Spinal cord (tissue), 10 donors: ENCODE measurements around the gene CREB5. TPM values are rescaled to one million over a fixed set of nuclear protein-coding genes. Genes with fewer than 3 reads are reported as not detected.
"Not testable (repeated sequence)": the region's sequence is repeated elsewhere in the genome, so short reads cannot be mapped to it uniquely, and the experiment has no call there.

ENCODE experiments used
- DNase-seq, 6 donors: peaks; one replicate each; pipeline versions ENCODE4 v3.0.0 to v3.0.0-alpha.2; 2013 to 2015; ENCODE audit warnings: low spot score in 6 of 6, low read depth in 4 of 6
- H3K27ac ChIP-seq: one replicate; pipeline ENCODE4 v1.5.1; 2013; ENCODE audit warnings: low read depth, low read length, control low read depth
- H3K27me3 ChIP-seq: one replicate; pipeline ENCODE4 v1.6.1; 2013; ENCODE audit warnings: low read length; ENCODE audit not compliant: control insufficient read depth, insufficient read depth
- H3K36me3 ChIP-seq: one replicate; pipeline ENCODE4 v1.6.1; 2013; ENCODE audit warnings: low read length; ENCODE audit not compliant: control insufficient read depth, insufficient read depth
- H3K4me1 ChIP-seq: one replicate; pipeline ENCODE4 v1.6.1; 2013; ENCODE audit warnings: low read length; ENCODE audit not compliant: control insufficient read depth, insufficient read depth
- H3K4me3 ChIP-seq: one replicate; pipeline ENCODE4 v1.5.1; 2013; ENCODE audit warnings: low read depth, low read length, control low read depth
- H3K9me3 ChIP-seq: one replicate; pipeline ENCODE4 v1.6.1; 2013; ENCODE audit warnings: low read length; ENCODE audit not compliant: control insufficient read depth, insufficient read depth
- WGBS: methylation state at CpG from one replicate; pipeline ENCODE4 v1.1.5; 2013; ENCODE audit warnings: missing lambda C conversion rate; ENCODE audit not compliant: insufficient coverage; 5-methylcytosine and 5-hydroxymethylcytosine counted together
- polyA plus RNA-seq, 2 donors: library from polyadenylated mRNA; unstranded; fragments of 120-200 nt; gene quantifications; one replicate each; pipeline ENCODE4 v1.2.1, GENCODE V29; 2013; ENCODE audit not compliant: insufficient read length in 2 of 2
- total RNA-seq, 2 donors: library from RNA; depleted of rRNA in 1 of 2; stranded (reverse); fragments of 120-200 nt in 1 of 2; fragments of >200 nt in 1 of 2; gene quantifications; one replicate each; pipeline versions ENCODE4 v1.2.3 to v1.2.4, GENCODE V29; 2013 to 2014
- donor health status: healthy.

The CREB5 gene
- total and polyA plus RNA-seq, 4 donors, result 15.3 to 34.3 (median 17.0) TPM

DNA sequence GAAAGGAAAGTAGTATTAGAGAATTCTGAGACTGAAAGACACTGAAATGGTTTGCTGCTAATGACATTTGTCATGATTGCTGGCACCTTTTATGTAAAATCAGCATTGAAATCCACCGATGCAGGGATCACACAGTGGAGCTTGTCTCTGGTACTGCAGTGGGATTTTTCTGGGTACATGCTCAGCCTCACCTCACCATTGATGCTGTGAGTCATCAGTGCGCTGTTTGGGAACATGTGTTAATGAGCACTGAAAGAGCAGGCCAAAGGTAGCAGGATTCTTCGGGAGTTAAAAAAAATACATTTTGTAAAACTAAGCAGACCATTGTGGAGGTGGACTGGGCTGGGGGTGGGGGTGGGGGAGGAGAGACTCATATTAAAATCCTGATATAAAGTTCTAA lies 174.9 kb downstream of the CREB5 start:
- H3K4me3 ChIP-seq, result no peak overlapping the region
- H3K36me3 ChIP-seq, result no peaks in the 10 kb centered on the region
- no peak overlapping the region for H3K27ac ChIP-seq
- H3K27me3 ChIP-seq, result no peaks in the 10 kb centered on the region
- DNase-seq, result no peak
- 64% methylated on average over 2 of the region's 3 CpGs for WGBS
- no peaks in the 10 kb centered on the region for H3K9me3 ChIP-seq
- H3K4me1 ChIP-seq, result no peaks in the 10 kb centered on the region

DNA sequence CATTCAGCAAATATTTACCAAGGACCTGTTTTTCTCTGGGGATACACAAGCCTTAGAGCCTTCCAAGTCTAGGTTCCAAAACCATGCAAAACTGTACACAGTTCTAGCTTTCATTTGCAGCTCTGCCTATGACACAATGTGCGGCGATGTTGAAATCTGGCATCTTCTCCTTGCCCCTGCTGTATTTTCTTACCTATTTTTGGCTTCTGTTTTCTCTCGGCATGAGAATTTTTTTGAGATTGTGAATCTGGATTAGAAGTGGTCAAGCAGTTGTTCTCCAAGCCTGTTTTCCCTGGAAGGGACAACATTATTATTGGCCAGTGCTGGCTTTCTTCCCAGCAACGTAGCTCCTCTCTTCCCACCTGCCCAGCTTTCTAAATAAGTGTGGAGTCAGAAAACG lies 176.3 kb downstream of the CREB5 start:
- Histone ChIP-seq H3K27ac (no peak overlapping the region), H3K36me3 (no peaks in the 10 kb centered on the region), H3K4me3 (no peak overlapping the region), H3K27me3 (no peaks in the 10 kb centered on the region), H3K9me3 (no peaks in the 10 kb centered on the region), H3K4me1 (no peaks in the 10 kb centered on the region)
- WGBS, result 90% methylated on average over 2 of the region's 5 CpGs
- no peak for DNase-seq

DNA sequence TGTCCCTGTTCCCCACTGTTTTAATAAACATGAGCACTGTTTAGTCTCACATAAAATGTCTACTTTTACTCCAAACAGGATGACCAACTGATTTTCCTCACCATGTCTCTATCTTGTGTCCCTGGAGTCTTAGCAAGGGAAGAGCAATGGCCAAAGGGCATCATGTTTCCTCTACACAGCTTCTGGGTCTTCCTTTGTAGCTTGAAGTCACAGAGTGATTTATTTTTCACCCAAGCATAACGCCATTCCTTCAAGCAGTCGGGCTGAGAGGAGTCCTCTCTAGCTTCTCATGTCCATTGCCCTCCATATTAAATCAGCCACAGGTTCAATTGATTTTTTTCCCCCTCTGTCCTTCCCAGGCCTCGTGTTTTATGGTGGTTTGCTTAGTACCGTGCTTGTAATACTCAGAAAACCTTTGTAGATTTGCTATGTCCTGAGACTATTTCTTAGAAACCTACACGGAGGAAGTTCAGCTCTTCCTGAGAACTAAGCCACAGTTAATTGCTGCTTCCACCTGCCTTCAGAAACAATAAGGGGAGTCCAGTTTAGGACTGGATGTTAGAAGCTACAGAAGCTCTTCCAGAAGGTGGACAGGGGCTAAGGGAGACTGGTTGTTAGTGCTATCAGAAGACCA lies 178.8 kb downstream of the CREB5 start:
- Histone ChIP-seq H3K4me3 (no peak overlapping the region), H3K27me3 (no peaks in the 10 kb centered on the region), H3K27ac (no peak overlapping the region), H3K36me3 (no peaks in the 10 kb centered on the region), H3K4me1 (no peaks in the 10 kb centered on the region), H3K9me3 (no peaks in the 10 kb centered on the region)
- WGBS, result 40% methylated on average over 1 of the region's 5 CpGs
- no peak for DNase-seq

DNA sequence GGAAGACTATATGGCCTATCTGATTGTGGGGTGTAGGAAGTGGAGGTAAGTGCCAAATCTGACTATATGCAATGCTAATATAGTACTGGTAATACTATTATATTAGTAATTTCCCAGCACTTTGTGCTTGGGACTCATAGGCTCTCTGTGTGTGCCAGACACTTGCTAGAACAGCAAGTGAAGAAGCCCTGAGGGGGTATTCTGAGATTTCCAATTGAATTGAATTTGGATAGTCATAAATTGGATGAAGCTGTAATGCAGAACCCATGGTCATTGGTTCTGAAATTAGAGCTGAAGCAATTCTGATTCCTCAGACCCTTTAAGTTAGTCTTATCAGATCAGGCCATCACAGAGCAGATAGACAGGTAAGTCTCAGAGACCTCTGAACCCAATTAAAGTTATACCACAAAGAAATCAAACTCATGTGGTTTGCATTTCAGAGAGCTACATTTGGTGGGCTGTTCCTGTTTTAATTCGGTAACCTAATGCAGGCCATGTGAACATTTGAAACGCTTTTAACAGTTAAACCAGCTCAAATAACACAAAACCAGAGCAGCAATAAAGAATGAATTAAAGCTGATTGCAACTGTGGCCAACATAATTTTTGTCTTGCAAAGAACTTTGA lies 179.5 kb downstream of the CREB5 start:
- no peak overlapping the region for H3K4me3 ChIP-seq
- no peak for DNase-seq
- WGBS, result no CpG with 5 or more reads among the region's 2 CpGs
- no peaks in the 10 kb centered on the region for H3K36me3 ChIP-seq
- no peaks in the 10 kb centered on the region for H3K27me3 ChIP-seq
- H3K9me3 ChIP-seq, result no peaks in the 10 kb centered on the region
- no peak overlapping the region for H3K27ac ChIP-seq
- no peaks in the 10 kb centered on the region for H3K4me1 ChIP-seq

DNA sequence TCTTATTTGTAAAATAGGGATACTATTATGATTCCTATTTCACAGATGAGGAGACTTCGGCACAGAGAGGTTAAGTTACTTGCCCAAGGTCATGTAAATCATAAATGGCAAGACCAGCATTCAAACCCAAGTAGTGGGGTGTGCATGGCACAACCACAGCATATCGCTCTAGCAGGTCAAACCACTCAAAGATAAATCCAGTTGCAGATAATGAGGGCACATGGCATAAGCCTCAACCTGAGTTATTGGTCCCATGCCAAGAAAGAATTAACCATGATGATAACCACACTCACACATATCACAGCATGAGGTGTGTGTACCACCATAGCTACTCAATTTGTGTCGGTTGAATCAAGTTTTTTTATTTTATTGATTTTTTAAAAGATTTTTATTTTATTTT lies 180.5 kb downstream of the CREB5 start:
- Histone ChIP-seq H3K9me3 (no peaks in the 10 kb centered on the region), H3K4me1 (no peaks in the 10 kb centered on the region), H3K27ac (no peak overlapping the region), H3K36me3 (no peaks in the 10 kb centered on the region), H3K4me3 (no peak overlapping the region), H3K27me3 (no peaks in the 10 kb centered on the region)
- DNase-seq, result no peak
- WGBS, result 80% methylated on average over 1 of the region's 3 CpGs

DNA sequence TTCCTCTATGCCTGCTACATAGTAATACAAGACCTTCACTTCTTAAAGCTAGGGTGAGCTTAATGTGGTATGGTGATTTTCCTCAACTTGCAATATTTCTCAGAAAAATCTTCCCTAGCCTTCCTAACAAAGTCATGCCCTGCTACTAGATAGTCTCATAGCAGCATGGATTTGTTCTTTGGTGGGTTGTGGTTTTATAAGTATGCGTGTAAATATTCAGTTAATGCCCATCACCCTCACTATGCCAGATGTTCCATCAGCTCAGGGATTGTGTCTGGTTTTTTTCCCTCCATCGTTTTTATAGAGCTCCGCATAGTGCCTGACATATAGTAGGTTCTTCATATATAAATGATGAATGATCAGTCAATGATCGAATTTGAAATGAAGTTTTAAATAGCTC lies 182.8 kb downstream of the CREB5 start:
- no peak for DNase-seq
- Histone ChIP-seq H3K4me3 (no peak overlapping the region), H3K36me3 (no peaks in the 10 kb centered on the region), H3K27me3 (no peaks in the 10 kb centered on the region), H3K27ac (no peak overlapping the region), H3K4me1 (no peaks in the 10 kb centered on the region), H3K9me3 (no peaks in the 10 kb centered on the region)
- no CpG with 5 or more reads among the region's 4 CpGs for WGBS

DNA sequence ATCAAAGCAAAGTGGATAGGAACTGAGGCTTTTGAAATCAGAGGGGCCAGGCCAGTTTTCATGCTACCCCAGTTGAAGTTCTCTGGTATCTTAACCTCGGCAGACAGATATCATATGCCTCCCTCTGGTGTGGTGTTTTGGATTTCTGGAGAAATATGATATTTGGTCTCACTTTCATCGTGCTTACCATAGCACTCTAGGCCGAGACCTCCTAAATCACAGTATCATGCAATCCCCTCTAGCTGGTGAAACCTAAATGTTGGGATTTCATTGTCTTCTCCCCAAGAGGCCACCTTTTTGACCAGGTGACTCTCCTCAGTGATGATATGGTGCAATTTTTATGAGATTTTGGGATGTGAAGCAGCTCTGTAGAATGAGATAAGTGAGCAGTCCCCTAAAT lies 183.5 kb downstream of the CREB5 start:
- no peak for DNase-seq
- no peak overlapping the region for H3K27ac ChIP-seq
- WGBS, result no CpG with 5 or more reads among the region's 3 CpGs
- no peaks in the 10 kb centered on the region for H3K36me3 ChIP-seq
- no peaks in the 10 kb centered on the region for H3K27me3 ChIP-seq
- H3K4me1 ChIP-seq, result no peaks in the 10 kb centered on the region
- no peak overlapping the region for H3K4me3 ChIP-seq
- H3K9me3 ChIP-seq, result no peaks in the 10 kb centered on the region

DNA sequence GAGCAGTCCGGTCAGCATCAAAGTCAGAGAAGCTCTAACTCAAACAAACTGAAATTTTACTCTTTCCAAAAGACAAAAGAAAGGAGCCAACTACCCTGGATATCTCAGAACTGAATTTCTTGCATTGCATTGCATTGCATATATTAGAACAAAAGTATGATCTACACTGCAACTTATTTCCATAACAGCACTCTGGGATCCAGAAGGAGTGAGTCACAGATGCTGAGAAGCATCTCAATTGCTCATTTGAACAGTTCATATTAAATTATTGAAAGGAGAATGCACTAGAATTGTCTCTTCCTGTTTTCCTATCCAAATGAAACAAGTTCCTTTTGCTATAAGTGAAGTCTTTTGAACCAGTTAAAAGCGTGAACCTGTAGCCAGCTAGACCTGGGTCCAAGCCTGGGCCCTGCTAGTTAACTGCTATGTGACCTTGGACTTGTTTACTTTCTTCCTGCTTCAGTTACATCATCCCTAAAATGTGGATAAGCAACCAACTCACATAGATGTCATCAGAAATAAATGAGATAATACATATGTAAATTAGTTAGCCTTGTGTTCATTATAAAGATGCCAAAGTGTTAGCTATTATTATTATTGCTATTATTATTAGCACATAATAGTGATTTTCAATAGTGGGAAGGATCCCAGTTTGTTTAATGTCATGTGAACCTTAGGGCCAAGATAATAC lies 184.1 kb downstream of the CREB5 start:
- DNase-seq, result no peak
- Histone ChIP-seq H3K4me3 (no peak overlapping the region), H3K4me1 (no peaks in the 10 kb centered on the region), H3K9me3 (no peaks in the 10 kb centered on the region), H3K36me3 (no peaks in the 10 kb centered on the region), H3K27ac (no peak overlapping the region), H3K27me3 (no peaks in the 10 kb centered on the region)
- 100% methylated on average over 1 of the region's 2 CpGs for WGBS

DNA sequence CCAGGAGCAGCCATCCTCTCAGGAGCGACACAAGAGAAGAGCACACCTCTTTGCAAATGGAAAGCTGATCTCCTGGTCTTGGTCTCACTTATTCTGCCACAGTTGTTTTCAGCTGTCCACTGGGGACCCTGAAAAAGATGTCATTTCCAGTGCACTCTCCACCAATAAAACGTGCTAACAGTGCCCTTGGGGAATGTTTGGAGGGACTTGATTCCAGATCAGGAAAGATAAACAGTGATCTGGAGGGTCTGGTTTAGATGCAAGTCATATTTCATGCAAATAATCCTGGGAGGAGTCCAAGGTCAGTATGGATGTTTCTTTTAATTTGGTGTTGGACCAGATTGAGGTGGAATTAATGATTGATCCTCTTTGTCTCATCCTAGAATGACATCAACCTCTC lies 185.0 kb downstream of the CREB5 start:
- Histone ChIP-seq H3K9me3 (no peaks in the 10 kb centered on the region), H3K27ac (no peak overlapping the region), H3K36me3 (no peaks in the 10 kb centered on the region), H3K27me3 (no peaks in the 10 kb centered on the region), H3K4me3 (no peak overlapping the region), H3K4me1 (no peaks in the 10 kb centered on the region)
- WGBS, result 100% methylated on average over 1 of the region's 2 CpGs
- DNase-seq, result no peak

DNA sequence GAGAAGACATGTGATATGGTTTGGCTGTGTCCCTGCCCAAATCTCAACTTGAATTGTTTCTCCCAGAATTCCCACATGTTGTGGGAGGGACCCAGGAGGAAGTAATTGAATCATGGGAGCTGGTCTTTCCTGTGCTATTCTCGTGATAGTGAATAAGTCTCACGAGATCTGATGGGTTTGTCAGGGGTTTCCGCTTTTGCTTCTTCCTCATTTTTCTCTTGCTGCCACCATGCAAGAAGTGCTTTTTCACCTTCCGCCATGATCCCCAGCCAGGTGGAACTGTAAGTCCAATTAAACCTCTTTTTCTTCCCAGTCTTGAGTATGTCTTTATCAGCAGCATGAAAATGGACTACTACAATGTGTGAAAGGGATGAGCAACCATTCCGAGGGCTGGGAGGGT lies 185.7 kb downstream of the CREB5 start:
- not testable (repeated sequence) for H3K4me3 ChIP-seq, H3K27ac ChIP-seq, H3K36me3 ChIP-seq, H3K27me3 ChIP-seq, H3K4me1 ChIP-seq, H3K9me3 ChIP-seq, DNase-seq
- 94% methylated on average over 3 of the region's 5 CpGs for WGBS
